GF-D8 (cell line): Measurements from ENCODE around the gene ADH1B.
"Not testable (repeated sequence)": the region's sequence is repeated elsewhere in the genome, so short reads cannot be mapped to it uniquely, and the experiment has no call there.

Experiments used
- DNase-seq: peaks from one replicate; lab custom pipeline; 2025; lab: John Stamatoyannopoulos, UW

The ADH1B gene

GRCh38 chr4:99321241-99322191, at the start of gene ADH1B:
Gene ADH1B (minus strand): TSS chr4:99321401. CDS start chr4:99321331, 70 bp downstream.
- no peak for DNase-seq

- not testable (repeated sequence) for DNase-seq
These were observed 46.6 kb upstream of the ADH1B start for GRCh38 chr4:99367817-99368216.

DNA sequence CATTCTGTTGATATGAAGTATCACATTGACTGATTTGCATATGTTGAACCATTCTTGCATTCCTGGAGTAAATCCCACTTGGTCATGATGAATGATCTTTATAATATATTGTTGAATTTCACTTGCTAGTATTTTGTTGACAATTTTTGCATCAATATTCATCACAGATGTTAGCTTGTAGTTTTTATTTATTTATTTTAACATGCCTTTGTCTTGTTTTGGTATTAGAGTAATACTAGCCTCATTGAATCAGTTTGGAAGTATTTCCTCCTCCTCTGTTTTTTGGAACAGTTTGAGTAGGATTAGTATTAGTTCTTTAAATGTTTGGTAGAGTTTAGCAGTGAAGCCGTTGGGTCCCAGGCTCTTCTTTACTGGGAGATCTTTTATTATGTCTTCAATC, 45.3 kb upstream of the ADH1B start:
- no peak for DNase-seq

DNA sequence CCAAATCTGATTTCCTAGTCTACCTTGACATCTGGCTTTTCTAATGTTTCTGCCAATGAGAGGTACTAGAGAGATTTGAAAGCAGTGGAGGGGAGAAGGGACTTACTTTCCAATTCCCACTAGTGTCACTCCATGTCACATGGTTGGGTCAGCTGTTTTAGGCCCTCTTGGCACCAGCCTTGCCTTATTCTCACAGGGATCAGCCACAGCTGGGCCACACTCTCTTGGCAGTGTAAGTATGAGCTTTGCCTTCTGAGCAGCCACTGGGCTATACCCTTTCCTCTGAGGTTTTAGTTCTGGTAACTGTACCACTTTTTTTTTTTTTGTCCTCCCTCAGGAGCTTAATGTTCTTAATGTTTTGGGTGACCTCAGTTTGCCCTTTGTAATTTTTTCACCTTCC, 41.6 kb upstream of the ADH1B start:
- no peak for DNase-seq

GRCh38 chr4:99361899-99362275, 40.7 kb upstream of the ADH1B start:
- DNase-seq = no peak

DNA sequence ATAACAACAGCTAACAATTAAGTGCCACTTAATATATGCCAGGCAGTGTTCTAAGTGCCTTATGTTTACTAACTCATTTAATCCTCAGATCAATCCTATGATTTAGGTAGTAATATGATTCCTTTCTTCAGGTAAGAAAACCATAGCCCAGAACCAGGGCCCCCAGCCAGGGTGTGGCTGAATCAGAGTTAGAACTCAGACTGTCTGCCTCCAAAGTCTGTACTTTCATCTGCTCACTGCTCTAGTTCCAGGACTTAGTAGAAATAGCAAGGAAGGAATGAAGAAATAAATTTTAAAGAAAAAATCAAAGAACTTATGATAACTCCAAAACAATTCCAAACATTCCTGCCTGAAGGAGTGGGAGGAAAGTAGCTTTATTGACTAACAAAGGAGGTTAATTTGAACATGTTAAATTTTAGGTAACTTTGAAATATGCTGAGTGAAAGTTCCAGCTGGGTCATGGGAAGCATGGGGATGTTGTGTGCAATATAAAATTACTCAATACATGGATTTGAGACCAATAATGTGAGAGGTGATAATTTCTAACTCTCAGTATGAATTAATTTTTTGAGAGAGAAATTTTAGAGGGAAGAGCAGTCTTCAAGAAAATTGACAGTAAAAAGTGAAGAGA, 40.2 kb upstream of the ADH1B start:
- DNase-seq = no peak

DNA sequence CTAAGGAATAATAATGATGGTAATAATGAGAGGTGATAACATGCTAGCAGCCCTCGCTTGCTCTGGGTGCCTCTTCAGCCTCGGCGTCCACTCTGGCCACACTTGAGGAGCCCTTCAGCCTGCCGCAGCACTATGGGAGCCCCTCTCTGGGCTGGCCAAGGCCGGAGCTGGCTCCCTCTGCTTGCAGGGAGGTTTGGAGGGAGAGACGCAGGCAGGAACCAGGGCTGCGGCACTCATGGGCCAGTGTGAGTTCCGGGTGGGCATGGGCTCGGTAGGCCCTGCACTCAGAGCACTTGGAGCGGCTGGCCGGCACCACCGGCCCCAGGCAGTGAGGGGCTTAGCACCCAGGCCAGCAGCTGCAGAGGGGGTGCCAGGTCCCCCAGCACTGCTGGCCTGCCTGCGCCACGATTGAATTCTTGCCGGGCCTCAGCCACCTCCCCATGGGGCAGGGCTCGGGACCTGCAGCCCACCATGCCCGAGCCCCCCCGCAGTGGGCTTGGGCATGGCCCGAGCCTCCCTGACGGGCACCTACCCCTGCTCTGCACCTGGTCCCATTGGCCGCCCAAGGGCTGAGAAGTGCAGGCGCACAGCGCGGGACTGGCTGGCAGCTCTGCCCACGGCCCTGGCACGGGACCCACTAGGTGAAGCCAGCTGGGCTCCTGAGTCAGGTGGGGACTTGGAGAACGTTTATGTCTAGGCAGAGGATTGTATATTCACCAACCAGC, 38.4 kb upstream of the ADH1B start:
- no peak for DNase-seq

- no peak for DNase-seq
These were observed 36.7 kb upstream of the ADH1B start for GRCh38 chr4:99357948-99358347.

DNA sequence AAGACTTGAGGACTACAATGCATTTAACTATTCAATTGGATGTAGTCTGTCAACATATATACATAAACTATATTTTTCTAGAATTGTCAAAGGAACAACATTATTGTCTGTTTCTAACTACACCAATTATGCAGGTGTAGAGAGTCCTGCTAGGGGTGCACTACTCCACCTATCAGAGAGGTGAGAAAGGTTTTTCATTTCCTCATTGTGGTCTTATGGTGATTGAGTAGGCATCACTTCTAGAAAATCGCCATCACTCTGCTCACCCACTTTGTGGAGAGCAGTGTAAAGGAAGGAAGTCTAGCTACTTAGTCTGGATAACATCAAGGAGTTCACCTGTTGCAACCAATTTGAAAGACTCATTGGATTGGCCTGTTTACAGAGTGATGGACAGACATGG, 35.8 kb upstream of the ADH1B start:
- no peak for DNase-seq

- DNase-seq = not testable (repeated sequence)
These were observed 34.9 kb upstream of the ADH1B start for GRCh38 chr4:99356149-99356548.

GRCh38 chr4:99352602-99353537, 31.7 kb upstream of the ADH1B start, which contains the start of gene ADH1C:
Gene ADH1C (minus strand): TSS chr4:99352746. CDS start chr4:99352675, 71 bp downstream.
- DNase-seq = no peak

- DNase-seq = no peak
These were observed 30.3 kb upstream of the ADH1B start for GRCh38 chr4:99351487-99351886.

GRCh38 chr4:99349338-99349737, 28.1 kb upstream of the ADH1B start:
- DNase-seq = no peak

GRCh38 chr4:99342624-99343023, 21.4 kb upstream of the ADH1B start:
- DNase-seq = not testable (repeated sequence)

DNA sequence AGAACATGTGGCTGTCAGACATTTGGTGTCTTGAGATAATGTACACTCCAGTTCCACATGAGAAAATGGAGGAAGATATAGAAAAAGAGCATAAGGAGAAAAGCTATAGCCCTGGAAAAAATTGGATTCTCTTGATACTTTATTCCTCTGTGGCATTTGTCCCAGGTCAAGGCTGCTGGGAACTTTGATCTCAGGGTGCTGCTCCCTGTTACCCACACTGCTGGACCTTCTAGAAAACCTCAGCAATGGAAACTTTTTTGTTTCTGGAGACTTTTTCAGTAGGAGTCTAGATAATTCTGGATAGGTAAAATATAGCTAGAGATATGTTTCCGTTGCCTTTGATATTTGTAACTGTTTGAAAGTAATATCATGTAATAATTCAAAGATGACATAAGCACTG, 20.2 kb upstream of the ADH1B start:
- DNase-seq = no peak

DNA sequence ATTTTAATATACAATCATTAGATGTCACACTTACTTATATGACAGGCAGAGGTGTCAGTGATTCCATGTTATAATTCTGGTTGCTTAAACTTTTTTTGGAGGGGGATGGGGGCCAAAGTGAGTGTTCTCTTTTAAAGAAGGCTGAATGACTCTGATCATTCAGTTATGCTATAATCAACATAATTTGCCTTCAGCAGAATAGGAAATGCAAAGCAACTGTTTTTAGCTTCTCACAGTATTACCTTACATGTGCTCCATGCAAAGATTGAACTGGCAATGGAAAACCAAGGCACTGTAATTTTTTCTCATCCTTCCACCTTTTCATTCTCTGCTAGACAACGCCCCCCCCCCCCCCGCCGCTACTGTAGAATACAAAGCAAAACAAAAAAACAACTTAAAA, 18.0 kb upstream of the ADH1B start:
- no peak for DNase-seq

DNA sequence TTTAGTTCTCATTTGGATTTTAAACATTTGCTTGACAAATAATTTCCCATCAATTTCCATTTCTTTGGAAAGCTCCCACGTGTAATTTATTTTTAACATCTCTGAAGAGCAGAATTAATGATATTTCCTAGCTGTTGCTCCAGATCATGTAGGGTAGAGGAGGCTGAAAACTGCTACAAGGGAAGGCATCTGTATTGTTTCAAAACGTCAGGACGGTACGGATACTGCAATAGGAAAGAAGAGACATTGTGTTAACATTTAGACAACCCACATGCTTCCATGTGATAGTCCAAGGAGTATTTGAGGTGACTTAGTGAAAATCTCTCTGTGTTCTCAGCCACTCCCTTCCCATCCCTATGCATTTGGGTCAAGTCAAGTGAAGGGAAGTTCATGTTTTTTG, 15.4 kb upstream of the ADH1B start:
- no peak for DNase-seq

GRCh38 chr4:99334880-99335279, 13.7 kb upstream of the ADH1B start:
- no peak for DNase-seq

GRCh38 chr4:99330648-99331047, 9.4 kb upstream of the ADH1B start:
- DNase-seq = no peak

DNA sequence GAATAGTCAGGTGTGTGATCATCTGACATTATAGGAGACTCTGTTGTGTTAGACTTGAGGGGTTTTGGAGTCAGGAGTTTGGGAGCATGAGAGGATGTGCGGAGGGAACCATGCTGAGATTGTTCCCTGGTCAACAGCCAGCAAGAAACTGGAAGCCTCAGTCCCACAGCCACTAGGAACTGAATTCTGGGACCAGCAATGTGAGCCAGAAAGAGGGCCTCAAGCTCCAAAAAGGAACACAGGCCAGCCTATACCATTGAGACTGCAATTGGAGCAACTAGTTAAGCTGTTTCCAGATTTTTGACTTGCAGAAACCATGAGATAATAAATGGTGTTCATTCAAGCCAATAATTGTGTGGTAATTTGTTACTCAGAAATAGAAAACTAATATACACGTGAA, 8.7 kb upstream of the ADH1B start:
- no peak for DNase-seq

DNA sequence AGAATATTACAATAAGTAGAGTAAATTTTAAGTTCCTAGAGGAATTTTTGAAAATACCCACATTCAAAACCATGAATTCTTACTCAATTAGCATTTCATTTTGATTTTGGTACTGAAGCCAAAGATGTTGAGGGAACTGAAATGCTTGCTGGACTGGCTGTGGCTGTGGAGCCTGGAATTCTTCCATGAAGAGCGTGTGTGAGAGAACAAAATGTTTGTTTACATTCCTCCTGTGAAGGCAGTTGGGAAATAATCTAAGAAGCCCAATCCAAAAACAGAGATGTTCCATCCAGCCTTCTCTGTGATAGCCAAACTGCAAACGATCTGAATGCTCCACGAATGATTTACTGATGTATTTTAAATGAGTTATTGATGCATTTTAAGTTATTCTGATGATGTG, 3.8 kb upstream of the ADH1B start:
- no peak for DNase-seq

DNA sequence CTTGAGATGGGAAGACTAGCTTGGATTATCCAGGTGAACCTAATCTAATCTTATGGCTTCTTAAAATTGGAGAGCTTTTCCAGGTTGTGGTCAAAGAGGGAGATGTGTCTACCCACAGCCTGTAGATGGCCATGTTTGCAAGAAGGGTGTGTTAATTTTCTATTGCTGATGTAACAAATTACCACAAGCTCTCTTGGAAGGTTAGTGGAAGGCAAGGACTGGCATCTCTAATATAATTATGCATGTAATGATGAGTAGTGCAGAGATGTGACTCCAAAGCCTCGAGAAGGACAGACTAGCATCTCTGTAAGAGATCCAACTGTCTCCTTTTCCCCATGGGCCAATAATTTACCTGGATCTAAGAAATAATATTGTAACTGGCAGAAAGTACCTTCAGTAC, 3.2 kb upstream of the ADH1B start:
- DNase-seq = no peak
